Stimulated activated CD4-positive, alpha-beta T cell treated with anti-CD3 and anti-CD28 coated beads, Interleukin-15, amount 100 ng/mL, for 1 hour (primary cell): ENCODE results near the gene PPFIA4.

ENCODE experiments used
- DNase-seq, 2 donors: peaks; one replicate each; pipeline ENCODE4 v3.0.0-alpha.2; 2020; ENCODE audit warnings: low read depth in 1 of 2, low spot score in 1 of 2

PPFIA4 gene

DNA sequence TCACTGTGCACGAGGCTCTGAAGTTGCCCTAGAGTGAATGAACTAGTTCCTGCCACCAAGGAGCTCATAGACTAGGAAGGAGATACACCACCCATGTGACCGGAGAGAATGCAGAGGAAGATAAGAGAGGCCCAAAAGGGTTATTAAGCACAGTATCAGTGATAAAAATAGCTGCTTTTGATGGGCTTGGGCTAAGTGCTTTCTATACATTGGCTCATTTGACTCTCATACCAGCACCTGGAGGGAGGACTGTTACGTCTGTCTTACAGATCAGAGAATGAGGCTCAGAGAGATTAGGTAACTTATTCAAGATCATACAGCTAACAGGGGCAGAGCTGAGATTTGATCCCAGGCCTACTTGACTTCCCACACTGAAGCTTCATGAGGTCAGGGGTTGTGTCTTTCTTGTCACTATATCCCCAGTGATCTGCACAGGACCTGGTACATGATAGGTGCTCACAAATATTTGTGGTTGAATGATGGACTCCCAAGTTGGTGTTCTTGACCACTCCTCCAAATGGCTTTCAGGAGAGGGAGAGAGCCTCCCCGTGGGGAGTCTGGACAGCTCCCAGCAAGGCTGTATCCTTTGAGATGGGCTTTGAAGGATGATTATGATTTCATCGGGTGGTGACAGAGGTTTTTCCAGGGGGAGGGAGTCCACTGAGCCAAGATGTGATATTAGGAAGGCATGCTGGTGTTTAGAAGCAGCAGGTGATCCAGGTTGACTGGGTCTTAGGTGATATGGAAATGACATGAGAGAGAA lies 14.4 kb downstream of the PPFIA4 start:
- DNase-seq, result no peak

GRCh38 chr1:203041351-203041932 lies 15.2 kb downstream of the PPFIA4 start:
- no peak for DNase-seq

GRCh38 chr1:203043830-203044545 lies 17.7 kb downstream of the PPFIA4 start:
- DNase-seq, result no peak

DNA sequence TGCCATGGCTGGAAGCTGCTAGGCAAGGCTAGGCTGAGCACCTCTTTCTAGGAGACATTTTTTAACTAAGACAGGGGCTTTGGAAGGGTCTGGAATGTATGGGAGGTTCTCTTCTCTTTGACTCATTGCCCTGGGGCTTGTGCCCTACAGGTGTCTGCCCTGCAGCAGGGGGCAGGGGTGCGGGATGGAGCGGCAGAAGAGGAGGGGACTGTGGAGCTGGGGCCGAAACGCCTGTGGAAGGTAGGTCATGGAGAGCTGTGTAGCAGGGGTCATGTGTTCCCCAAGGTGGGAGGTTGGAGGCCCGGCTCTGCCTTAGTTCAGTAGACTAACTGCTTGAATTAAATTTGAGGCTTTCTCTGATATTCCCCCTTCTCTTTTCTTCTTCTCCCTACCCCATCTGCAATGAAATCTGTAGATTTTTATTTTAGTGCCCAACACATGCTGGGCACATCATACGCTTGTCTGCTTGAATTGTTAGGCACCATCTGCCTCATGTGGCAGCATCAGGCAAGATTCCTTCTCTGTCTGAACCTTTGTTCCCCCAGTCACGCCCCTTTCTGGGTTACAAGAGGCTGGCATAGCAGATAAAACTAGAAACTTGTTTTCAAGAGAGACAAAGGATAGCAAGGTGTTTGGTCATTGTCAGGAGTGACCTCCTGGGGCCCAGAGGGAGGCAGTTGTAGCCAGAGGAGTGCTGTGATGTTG lies 18.4 kb downstream of the PPFIA4 start:
- no peak for DNase-seq

GRCh38 chr1:203045336-203045735 lies 19.0 kb downstream of the PPFIA4 start:
- no peak for DNase-seq

GRCh38 chr1:203045821-203046594 lies 19.7 kb downstream of the PPFIA4 start:
- DNase-seq, result no peak

- no peak for DNase-seq
These were observed 20.8 kb downstream of the PPFIA4 start for GRCh38 chr1:203046984-203047630.

DNA sequence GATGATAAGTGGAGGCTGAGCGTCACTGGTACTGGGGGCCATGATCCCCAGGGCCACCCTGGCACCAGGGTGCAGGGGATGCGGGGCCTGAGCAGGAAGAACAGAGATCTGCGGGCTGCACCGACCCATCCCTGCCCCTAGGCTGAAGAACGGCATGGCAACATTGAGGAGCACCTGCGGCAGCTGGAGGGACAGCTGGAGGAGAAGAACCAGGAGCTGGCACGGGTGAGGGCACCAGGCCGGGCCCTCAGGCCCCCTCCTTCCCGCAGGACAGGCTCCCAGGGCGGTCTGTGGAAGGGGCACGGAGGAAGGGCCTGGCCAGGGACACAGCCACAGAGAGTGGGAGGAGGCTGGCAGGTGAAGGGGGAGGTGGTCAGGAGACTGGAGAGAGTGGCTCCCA lies 21.8 kb downstream of the PPFIA4 start:
- DNase-seq, result no peak

GRCh38 chr1:203048555-203049051 lies 22.3 kb downstream of the PPFIA4 start:
- DNase-seq, result no peak

DNA sequence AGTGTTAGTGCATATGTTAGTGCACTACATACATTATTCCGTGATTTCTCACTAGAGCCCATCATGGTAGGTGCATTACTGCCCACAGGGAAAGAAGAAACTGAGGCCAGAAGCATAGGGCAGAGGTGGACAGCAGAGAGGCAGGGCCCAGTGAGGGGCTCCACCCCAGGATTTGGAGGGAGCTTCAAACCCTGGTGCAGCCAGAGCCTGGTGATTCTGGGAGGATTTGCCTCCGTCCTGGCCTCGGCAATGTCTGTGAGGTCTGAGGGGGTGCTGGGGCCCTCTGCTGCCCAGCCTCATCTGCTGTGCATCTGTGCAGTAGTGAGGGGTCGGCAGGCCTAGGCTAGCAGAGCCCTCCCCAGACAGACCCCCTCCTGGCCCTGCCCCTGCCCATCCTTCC lies 22.8 kb downstream of the PPFIA4 start:
- no peak for DNase-seq

DNA sequence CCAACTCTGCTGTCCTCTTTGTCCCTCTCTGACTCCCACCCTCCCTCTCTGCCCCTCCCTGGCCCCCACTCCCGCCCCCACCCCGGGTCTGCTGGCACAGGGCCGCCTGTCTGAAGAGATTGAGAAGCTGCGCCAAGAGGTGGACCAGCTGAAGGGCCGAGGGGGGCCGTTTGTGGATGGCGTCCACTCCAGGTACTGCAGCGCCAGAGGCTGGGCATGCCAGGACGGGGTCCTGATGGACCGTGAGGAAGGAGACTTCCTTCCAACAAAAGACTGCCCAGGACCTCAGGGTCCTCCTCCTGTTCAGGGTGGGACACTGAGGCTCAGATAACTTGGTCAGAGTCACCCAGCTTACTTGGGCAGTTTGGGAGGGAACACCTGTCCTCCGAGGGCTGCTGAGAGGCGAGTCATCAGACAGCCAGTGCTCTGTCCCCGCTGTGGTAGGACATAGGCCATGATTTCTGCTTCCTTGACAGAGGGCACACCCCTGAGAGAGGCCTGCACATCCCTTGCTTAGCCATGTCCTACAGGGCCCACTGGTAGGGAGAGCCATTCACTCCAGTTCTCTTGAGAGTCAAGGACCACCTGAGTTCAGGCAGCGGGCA lies 23.4 kb downstream of the PPFIA4 start:
- no peak for DNase-seq

DNA sequence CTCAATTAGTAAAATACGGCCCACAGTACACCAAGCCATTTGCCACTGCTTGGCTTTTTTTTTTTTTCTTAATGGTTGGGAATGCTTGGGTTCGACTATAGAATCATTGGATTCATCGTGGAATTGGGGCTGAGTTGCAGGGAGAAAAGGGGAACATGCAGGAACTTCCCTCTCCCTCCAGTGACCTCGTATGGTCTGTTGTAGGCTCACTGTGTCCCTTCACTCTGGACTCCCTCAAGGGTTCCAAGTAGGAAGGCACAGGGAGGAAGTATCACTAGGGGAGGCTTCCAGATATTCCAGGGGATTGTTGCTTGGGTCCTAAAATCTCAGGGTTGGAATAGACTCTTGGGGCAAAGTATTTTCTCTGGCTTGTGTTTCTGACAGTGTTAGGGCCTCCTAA lies 24.5 kb downstream of the PPFIA4 start:
- no peak for DNase-seq

DNA sequence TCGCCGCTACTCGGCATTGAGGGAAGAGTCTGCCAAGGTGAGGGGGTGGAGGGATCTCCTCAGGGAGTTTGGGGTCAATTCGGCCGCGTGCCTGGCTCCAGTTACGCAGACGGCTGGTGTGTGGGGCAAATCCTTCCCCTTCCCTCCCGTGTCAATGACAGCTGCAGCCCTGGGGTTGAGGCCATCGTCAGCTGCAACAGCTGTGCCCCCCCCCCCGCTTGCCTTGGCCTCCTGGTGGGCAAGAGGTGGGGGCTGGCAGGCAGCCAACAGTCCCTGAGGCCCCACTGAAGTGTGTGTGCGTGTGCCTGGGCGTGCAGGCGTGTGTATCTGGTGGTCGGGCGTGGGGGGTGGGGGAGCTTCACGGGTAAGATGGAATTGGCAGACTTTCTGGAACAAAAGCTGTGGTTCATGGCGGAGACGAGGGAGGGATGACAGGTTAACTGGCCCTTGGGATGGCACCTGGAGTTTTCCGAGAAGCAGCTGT lies 25.6 kb downstream of the PPFIA4 start:
- no peak for DNase-seq

GRCh38 chr1:203052601-203053000 lies 26.3 kb downstream of the PPFIA4 start:
- DNase-seq, result no peak

GRCh38 chr1:203054184-203054583 lies 27.9 kb downstream of the PPFIA4 start:
- DNase-seq, result no peak

GRCh38 chr1:203054642-203055041 lies 28.4 kb downstream of the PPFIA4 start:
- DNase-seq, result no peak

- DNase-seq, result no peak
These were observed 29.0 kb downstream of the PPFIA4 start for GRCh38 chr1:203055161-203055799.

DNA sequence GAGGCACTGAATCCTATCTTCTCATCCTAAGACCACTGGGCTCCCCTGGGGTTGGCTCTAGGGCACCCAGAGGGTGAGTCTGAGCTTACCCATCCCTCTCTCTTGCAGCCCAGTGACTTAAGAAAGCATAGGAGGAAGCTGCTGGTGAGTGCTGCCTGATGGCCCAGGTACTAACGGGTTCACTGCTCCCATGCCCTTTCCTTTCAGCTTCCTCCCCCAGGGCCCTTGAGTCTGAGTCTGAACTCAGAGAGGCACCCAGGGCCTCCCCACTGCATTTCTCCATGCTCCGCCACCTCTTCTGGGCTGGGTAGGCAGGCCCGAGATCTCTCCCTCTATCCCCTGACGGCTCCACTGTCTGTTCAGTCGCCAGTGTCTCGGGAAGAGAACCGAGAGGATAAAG lies 29.7 kb downstream of the PPFIA4 start:
- no peak for DNase-seq

- no peak for DNase-seq
These were observed 30.2 kb downstream of the PPFIA4 start for GRCh38 chr1:203056516-203056915.
